ENCODE results near the gene PKNOX2. TPM values are rescaled to one million over a fixed set of nuclear protein-coding genes. Genes with fewer than 3 reads are reported as not detected.

PKNOX2 gene
- total and polyA plus RNA-seq, 2 of the 8 experiments (the other 6 are each of a cell fraction or from before 2014, with no cell fraction given), result 2.0 TPM

DNA sequence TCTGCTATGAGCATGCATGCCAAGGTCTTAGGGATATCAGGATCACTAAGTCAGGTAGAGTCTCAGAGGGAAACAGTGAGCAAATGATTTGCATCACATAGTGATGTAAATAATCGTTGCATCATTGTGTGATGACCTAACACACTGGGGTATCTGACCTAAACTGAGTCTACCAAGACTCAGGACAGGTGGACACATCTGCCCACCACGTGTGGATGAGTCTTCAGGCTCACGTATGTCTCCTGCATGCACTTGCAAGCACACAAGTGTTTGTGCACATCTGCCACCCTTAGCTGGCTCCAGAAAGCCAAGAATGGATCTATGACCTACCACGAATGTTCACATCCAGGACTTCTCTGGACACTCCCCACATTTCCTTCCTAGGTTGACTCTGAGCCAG, 220.3 kb downstream of the PKNOX2 start:
- Histone ChIP-seq H3K79me1 (ENCODE audit: low read depth, low read length) (no peaks in the 10 kb centered on the region), H3K4me1 (replicated peaks in 1 of 4; ENCODE audit: control insufficient read depth in 3 of 4, insufficient read depth in 4 of 4, low read length in 3 of 4) (peaks cover 0 to 9% (median 0%) of the 10 kb centered on the region in 4 experiments; a peak in 3 of 7 replicates), H2BK120ac (replicated peaks; ENCODE audit: low read depth, low read length) (no peak overlapping the region), H3K4me3 (ENCODE audit: extremely low read depth in 1 of 4, insufficient read depth in 2 of 4, low read depth in 3 of 4, low read length in 4 of 4) (no peak overlapping the region), H3K9me3 (ENCODE audit: insufficient read depth in 2 of 2, low read depth in 1 of 2, low read length in 1 of 2) (no peaks in the 10 kb centered on the region), H3K27me3 (replicated peaks in 1 of 4; ENCODE audit: control insufficient read depth in 3 of 4, extremely low read depth in 1 of 4, insufficient read depth in 3 of 4, low read length in 3 of 4) (no peaks in the 10 kb centered on the region; a peak in 1 of 7 replicates), H3K36me3 (ENCODE audit: control insufficient read depth in 2 of 4, insufficient read depth in 4 of 4, low read length in 3 of 4) (no peaks in the 10 kb centered on the region), H3K56ac (replicated peaks; ENCODE audit: insufficient read length, low read depth, low read length) (no peak overlapping the region), H2BK15ac (ENCODE audit: low read length) (peak overlapping the region; percentile 81; the same call in 1 of the 2 replicates), H3K79me2 (ENCODE audit: control insufficient read depth in 1 of 2, insufficient read depth in 2 of 2, low read length in 2 of 2) (no peaks in the 10 kb centered on the region), H4K5ac (ENCODE audit: insufficient read length, low read depth, low read length) (no peak overlapping the region), H3K4me2 (ENCODE audit: insufficient read depth in 1 of 2, low read depth in 2 of 2, low read length in 2 of 2) (no peak overlapping the region), H2AK5ac (ENCODE audit: low read depth, low read length) (peak overlapping the region; percentile 92; the same call in 1 of the 2 replicates), H3K27ac (ENCODE audit: low read depth, low read length) (no peak overlapping the region), H3K4ac (replicated peaks; ENCODE audit: insufficient read length, low read depth, low read length) (no peak overlapping the region), H4K20me1 (replicated peaks in 1 of 2; ENCODE audit: control insufficient read depth in 1 of 2, insufficient read depth in 2 of 2, low read length in 2 of 2) (no peaks in the 10 kb centered on the region), H3K9ac (replicated peaks in 1 of 4; ENCODE audit: extremely low read depth in 1 of 4, low read depth in 3 of 4, low read length in 3 of 4) (no peak overlapping the region), H2BK5ac (ENCODE audit: low read depth, low read length) (no peak overlapping the region), H2BK12ac (ENCODE audit: low read depth, low read length) (peak overlapping the region; percentile 80; the same call in 1 of the 2 replicates), H3K14ac (ENCODE audit: insufficient read length) (no peak overlapping the region), H3K23me2 (ENCODE audit: low read depth, low read length) (no peaks in the 10 kb centered on the region), H2AFZ (ENCODE audit: low read length) (no peak overlapping the region), H2BK20ac (ENCODE audit: low read length) (0 out of 2 replicates have a peak overlapping the region, but pooled peaks have one; percentile 61), H4K8ac (ENCODE audit: extremely low read depth, insufficient read depth, low read length) (no peak overlapping the region), H3K18ac (ENCODE audit: extremely low read depth, low read length) (no peak overlapping the region), H4K91ac (replicated peaks; ENCODE audit: insufficient read length, low read length) (no peak overlapping the region), H3K23ac (ENCODE audit: insufficient read length) (no peak overlapping the region)
- ChIA-PET CTCF (ENCODE audit: partially characterized antibody) (interaction anchor here (0.7 to 2.0 kb wide), 4 partner anchors 13 to 44 kb away, joined by 3 to 5 read pairs (median 5); no protein-coding TSS in a partner anchor), POLR2A (ENCODE audit: partially characterized antibody) (no interaction called here)
- no peak for DNase-seq (ENCODE audit: low read depth in 1 of 2, low spot score in 2 of 2)
- TF ChIP-seq SAP30 (IDR thresholded peaks at IDR 0.05; ENCODE audit: insufficient read depth, insufficient replicate concordance, low read length) (no peak), ZNF274 (IDR thresholded peaks at IDR 0.05; ENCODE audit: borderline replicate concordance, extremely low read depth, low read length) (no peak), SIN3A (conservative IDR thresholded peaks at IDR 0.05 in 1 of 2, IDR thresholded peaks at IDR 0.05 in 1 of 2; ENCODE audit: low read depth in 1 of 2, low read length in 2 of 2) (no peak), EGR1 (IDR thresholded peaks at IDR 0.05; ENCODE audit: borderline replicate concordance, low read depth, low read length) (no peak), CREB1 (IDR thresholded peaks at IDR 0.05) (no peak), CHD1 (IDR thresholded peaks at IDR 0.05; ENCODE audit: low read depth, low read length) (no peak), MAFK (IDR thresholded peaks at IDR 0.05; ENCODE audit: low read depth, low read length) (no peak), RFX5 (IDR thresholded peaks at IDR 0.05; ENCODE audit: borderline replicate concordance, low read depth, low read length) (no peak), TAF1 (IDR thresholded peaks at IDR 0.05; ENCODE audit: low read depth, low read length) (no peak), EZH2 (IDR thresholded peaks at IDR 0.05; ENCODE audit: low read depth, low read length, severe bottlenecking) (no peak), TBP (IDR thresholded peaks at IDR 0.05; ENCODE audit: low read depth, low read length) (no peak)
- TF ChIP-seq, protein P1, sequence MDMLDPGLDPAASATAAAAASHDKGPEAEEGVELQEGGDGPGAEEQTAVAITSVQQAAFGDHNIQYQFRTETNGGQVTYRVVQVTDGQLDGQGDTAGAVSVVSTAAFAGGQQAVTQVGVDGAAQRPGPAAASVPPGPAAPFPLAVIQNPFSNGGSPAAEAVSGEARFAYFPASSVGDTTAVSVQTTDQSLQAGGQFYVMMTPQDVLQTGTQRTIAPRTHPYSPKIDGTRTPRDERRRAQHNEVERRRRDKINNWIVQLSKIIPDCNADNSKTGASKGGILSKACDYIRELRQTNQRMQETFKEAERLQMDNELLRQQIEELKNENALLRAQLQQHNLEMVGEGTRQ (IDR thresholded peaks at IDR 0.05; ENCODE audit: low read length), result no peak
- WGBS, 2 experiments (ENCODE audit: extremely low coverage in 1 of 2, insufficient coverage in 1 of 2, insufficient read length in 1 of 2, insufficient replicate concordance in 2 of 2, low coverage in 1 of 2, low lambda C conversion rate in 2 of 2, missing lambda C conversion rate in 1 of 2), result 92% methylated on average over 4 of the region's 4 CpGs; no CpG with 5 or more reads in 1 of the 2 experiments
- FAIRE-seq, result no peak

Data from H1 (cell line).